Activated CD8-positive, alpha-beta memory T cell treated with anti-CD3 and anti-CD28 coated beads, Interleukin-2, amount 50 U/mL, for 24 hours (primary cell): ENCODE data around the gene DGCR8.

Experiments
- DNase-seq: peaks from one replicate; pipeline ENCODE4 v3.0.0-alpha.2; 2020; ENCODE audit errors: extremely low read depth

Gene DGCR8

GRCh38 chr22:20137671-20138416 is 57.8 kb downstream of the DGCR8 start:
- no peak for DNase-seq

DNA sequence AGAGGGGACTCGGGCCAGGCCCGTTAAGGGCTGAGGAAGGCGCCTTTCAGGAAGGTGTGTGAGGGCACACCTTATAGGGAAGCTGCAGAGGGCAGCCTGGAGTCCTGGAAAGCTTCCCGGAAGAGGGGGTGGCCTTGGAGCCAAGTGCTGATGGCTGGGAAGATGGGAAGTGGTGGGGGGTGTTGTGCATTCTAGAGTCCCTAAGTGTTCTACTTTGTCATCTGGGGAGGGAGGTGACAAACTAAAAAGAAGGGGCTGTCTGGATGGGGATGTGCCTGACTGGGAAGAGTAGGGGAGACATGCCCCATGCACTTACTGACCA is 58.3 kb downstream of the DGCR8 start:
- DNase-seq: no peak

- DNase-seq: no peak
Observed at GRCh38 chr22:20138868-20139267, 58.8 kb downstream of the DGCR8 start.

GRCh38 chr22:20139391-20140106 is 59.5 kb downstream of the DGCR8 start:
- no peak for DNase-seq

GRCh38 chr22:20140107-20140445 is 60.0 kb downstream of the DGCR8 start:
- no peak for DNase-seq

DNA sequence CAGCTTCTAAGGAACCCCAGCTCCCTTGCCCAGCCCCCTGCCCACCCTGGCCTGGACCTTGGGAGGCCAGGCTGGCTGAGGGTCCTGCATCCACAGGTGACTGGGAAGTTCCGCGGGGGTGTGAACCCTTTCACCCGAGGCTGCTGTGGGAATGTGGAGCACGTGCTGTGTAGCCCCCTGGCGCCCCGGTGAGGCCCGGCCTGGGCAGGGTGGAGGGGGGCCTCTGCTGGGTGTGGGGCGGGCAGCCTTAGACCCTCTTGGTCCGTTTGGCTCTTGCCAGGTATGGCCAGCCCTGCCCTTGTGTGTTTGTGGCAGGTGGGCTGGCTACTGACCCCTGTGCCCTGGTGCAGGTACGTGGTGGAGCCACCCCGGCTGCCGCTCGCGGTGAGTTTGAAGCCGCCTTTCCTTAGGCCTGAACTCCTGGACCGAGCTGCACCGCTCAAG is 60.5 kb downstream of the DGCR8 start:
- no peak for DNase-seq

GRCh38 chr22:20141186-20142077 is 61.4 kb downstream of the DGCR8 start:
- DNase-seq: no peak

- DNase-seq: no peak
Observed at GRCh38 chr22:20142711-20143621, 62.9 kb downstream of the DGCR8 start.

- no peak for DNase-seq
Observed at GRCh38 chr22:20143883-20144665, 64.0 kb downstream of the DGCR8 start.

- no peak for DNase-seq
Observed at GRCh38 chr22:20145206-20145831, 65.3 kb downstream of the DGCR8 start.

GRCh38 chr22:20145832-20146223 is 65.8 kb downstream of the DGCR8 start:
- DNase-seq: no peak

DNA sequence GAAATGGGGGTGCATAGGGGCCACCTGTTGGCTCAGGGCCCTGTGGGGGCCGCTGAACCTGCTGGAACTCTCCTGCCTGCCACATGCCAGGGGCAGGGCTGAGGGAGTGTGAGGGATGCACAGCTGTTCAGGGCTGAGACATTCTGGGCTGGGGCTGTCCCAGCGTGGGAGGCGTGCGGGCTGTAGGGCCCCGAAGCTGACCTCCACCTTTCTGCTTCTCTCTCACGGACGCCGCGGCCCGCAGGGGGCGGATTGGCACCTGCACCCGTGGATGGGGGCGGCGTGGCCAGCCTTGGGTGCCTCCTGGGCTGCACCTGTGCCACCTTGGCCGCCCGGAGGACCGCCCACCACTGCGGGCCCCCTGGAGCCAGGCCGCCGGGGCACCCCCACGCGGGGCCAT is 66.7 kb downstream of the DGCR8 start:
- no peak for DNase-seq

DNA sequence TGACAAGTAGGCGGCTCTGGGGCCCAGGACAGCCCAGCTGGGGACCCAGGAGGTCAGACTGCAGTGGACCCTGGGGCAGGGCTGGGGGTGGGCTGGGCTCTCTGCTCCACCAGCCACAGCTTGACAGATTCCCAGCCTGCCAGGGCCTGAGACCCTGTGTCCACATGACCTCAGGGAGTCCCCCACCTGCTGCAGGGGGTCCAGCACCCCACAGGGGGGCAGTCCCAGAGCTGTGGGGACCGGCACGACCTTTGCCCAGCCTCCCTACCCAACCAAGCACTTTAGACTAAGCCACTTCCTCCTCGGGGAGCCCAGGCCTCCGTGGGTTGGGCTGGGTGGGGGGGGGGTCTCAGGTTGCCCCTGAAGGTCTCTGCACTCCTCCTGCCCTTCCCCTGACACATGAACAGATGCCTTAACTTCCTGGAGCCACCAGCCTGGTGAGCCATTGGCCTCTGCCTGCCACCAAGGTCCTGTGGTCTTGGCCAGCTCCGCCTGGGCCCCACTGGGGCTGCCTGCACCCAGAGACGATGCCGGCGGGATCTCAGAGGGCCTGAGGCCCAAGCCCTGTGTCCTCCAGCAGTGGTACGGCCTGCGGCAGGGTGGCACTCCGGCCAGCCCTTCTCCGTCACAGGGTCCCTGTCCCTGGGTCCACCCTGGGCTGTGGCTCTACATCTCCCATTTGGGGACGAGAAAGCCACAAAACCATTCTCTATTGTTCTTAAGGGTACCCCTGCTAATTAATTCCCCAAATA is 67.4 kb downstream of the DGCR8 start:
- DNase-seq: no peak

DNA sequence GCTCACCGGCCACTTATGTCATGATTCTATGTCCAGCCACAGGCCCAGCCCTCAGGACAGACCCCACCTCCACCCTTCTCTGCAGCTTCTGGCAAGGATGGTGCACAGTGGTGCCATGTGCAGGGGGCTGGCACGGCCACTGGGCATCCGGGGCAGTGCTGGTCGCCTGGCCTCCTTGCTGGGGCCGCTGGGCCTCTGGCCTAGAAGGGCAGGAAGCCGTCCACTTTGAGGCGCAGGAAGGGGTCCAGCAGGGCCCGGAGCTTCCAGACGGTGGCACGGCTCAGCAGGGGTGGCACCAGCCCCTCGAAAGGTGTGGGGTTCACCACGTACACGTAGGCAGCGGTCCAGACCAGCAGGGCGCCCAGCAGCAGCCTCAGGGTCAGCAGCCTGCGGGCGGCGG is 68.4 kb downstream of the DGCR8 start:
- DNase-seq: no peak

GRCh38 chr22:20149257-20150250 is 69.5 kb downstream of the DGCR8 start:
- DNase-seq: no peak

DNA sequence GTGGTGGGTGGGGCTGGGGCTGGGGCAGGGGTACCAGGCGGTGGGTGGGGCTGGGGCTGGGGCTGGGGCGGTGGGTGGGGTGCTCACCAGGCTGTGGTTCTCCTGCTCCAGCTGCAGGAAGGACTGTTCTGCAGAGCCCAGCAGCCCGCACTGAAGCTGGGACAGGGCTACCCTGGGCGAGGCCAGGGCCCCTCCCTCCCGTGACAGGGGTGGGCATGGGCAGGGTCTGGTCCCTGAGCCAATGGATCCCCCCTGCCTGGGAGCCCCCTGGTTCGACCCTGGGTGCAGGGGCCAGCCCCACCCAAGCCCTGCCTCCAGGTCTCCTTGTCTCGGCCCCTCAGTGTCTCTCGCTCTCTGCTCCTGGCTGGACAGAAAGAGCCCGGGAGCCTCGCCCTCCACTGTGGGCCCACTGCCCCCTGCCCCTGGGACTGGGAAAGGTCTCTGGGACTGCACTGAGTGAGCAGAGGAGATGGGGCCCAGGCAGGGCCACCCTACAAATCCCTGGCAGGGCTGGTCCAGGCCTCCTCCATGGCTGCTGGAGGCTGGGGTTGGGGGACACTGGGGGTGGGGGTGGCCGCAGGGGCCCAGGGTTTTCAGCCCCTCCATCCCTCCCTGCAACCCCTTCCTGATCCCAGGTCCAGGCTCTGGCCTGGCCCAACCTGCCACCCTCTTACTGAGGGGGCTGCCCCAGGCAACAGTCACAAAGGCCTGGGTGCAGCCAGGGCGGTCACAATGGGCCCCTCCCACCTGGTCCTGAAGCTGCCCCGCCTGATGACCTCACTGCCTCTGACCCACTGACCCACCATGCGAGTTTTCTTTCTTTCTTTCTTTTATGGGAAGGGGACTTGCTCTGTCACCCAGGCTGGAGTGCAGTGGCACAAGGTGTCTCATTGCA is 70.6 kb downstream of the DGCR8 start, which contains the start of gene CCDC188:
Gene CCDC188 (minus strand): TSS at position 675 of the 895 bp plus-strand sequence. CDS start 69 bp downstream, at position 606.
- DNase-seq: no peak

GRCh38 chr22:20151276-20151588 is 71.2 kb downstream of the DGCR8 start:
- DNase-seq: no peak
